CD4-positive, alpha-beta T cell treated with Interleukin-4 for 1 hour (primary cell): ENCODE data around the gene RIPK4.
A peak's percentile ranks its signal among the peaks of the same experiment; 100 is the strongest.
"Not testable (repeated sequence)": the region's sequence is repeated elsewhere in the genome, so short reads cannot be mapped to it uniquely, and the experiment has no call there.

Experiments used
- DNase-seq, 2 donors: peaks; one replicate each; pipeline ENCODE4 v3.0.0-alpha.2; 2020 to 2022

RIPK4 gene

DNA sequence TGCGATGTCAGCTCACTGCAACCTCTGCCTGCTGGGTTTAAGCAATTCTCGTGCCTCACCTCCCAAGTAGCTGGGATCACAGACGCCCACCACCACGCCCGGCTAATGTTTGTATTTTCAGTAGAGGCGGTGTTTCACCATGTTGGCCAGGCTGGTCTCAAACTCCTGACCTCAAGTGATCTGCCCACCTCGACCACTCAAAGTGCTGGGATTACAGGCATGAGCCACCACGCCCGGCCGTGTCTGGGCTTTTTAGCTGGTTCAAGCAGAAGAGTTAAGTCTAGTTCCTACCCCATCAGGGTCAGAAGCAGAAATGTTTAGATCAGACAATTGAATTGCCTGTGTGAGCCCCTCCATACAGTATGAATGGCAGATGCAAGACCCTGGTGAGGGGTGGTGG lies 27.7 kb upstream of the RIPK4 start:
- DNase-seq: no peak

DNA sequence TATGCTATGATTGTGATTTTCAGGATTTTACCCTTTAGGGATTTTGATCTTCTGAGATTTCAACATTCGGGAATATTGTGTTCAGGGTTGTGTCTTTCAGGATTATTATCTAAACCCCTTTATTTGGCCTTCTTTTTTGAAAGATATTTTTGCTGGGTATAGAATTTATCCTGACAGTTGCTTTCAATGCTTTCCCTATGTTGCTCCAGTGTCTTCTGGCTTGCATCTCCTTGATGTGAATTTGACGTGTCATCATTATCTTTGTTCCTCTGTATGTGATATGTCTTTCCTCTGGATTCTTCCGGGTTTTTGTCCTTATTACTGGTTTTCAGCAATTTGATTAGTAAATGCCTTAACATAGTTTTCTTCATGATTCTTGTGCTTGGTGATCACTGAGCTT lies 25.9 kb upstream of the RIPK4 start:
- no peak for DNase-seq

- no peak for DNase-seq
These were observed 19.7 kb upstream of the RIPK4 start for GRCh38 chr21:41786509-41786987.

DNA sequence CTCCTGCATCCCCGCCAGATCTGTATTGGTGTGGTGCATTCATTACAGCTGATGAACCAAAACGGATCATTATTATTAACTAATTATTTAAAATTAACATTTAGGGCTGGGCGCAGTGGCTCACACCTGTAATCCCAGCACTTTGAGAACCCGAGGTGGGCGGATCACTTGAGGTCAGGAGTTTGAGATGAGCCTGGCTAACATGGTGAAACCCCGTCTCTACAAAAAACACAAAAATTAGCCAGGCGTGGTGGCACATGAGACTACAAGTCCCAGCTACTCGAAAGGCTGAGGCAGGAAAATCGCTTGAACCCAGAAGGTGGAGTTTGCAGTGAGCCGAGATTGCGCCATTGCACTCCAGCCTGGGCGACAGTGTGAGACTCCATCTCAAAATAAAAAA lies 18.4 kb upstream of the RIPK4 start:
- DNase-seq: not testable (repeated sequence)

- no peak for DNase-seq
These were observed 17.7 kb upstream of the RIPK4 start for GRCh38 chr21:41784456-41785102.

GRCh38 chr21:41783476-41784180 lies 16.8 kb upstream of the RIPK4 start:
- no peak for DNase-seq

GRCh38 chr21:41781050-41781410 lies 14.2 kb upstream of the RIPK4 start:
- DNase-seq: no peak

GRCh38 chr21:41780337-41781049 lies 13.6 kb upstream of the RIPK4 start:
- no peak for DNase-seq

DNA sequence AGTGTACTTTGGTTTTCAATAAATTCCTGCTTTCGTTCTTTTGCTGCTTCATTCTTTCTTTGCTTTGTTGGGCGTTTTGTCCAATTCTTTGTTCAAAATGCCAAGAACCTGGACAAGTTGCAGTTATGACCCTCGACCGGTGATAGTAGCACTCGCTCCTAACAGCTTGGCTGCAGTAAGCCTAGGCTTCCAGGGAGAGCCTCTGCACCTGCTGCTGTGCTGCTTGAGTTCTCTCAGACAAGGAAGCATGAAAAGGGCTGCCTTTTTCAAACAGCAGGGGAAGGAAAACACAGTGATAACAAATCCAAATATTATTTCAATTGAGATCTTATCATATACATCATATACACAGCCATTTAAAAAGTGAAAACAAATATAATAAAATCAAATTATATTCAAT lies 12.8 kb upstream of the RIPK4 start:
- DNase-seq: no peak

DNA sequence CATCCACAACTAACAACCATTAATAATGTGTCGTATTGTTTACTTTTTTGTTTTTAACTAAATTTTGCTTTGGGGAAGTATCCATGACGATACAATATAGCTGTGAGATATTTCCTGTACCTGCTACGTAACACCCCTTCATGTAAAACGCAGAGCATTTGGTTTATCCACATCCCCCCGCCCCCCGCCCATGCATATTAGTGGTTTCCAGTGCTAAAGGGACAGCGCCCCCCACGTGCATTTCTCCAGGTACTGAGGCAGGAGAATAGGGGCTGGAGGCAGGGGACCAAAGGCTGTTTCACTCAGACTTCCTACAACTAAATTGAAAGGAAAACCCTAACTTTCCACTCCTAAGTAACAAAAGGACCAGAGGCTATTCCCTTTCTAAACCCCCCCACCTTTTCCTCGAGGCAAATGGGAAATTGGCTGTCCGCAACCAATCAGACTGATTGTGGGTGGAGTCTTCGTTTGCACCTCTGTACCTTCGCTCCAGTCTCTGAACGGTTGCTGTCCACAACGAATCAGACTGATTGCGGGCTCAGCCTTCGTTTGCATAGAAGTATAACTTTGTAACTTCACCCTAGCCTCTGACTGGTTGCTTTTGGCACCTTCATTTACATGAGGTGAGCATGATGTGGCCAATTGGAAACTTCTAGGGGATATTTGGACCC lies 12.2 kb upstream of the RIPK4 start:
- no peak for DNase-seq

DNA sequence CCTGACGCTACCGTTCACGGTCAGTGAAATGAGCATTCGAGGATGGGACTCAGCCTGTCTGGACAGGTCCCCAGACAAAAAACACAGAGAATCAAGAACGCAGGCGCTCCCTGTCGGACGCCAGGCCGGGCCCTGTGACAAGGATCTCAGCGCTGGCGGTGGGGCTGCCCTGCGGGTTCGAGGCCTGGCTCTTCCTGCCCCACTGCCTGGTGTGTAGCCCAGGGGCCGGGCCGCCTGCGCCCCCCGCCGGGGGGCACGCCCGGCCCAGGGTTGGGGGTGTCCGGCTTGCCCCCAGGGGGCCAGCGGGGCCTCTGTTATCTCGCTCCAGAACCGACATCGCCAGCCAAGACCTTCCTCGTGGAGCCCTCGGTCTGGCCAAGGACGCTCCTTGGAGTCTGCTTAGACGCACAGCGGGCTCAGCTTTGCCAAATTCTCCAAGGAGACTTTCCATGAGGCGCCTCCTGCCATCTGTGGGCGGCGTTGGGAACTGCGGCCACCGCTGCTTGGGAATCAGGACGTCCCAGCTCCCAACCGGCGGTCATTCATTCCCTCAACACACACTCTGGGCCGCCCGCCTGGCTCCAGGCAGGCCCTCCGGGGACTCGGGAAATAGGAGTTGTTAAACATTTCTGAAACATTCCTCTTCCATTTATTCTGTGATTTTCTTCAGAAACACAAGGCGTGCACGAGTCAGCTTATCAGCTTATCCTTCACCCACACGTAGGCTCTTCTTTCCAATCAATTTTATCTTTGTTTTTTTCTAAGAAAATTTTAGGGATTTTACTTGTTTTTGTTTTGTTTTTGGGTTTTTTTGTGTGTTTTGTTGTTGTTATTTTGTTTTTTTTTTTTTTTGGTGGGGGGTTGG lies 11.3 kb upstream of the RIPK4 start:
- peak in 1 of 2 donors; percentile 37 for DNase-seq

DNA sequence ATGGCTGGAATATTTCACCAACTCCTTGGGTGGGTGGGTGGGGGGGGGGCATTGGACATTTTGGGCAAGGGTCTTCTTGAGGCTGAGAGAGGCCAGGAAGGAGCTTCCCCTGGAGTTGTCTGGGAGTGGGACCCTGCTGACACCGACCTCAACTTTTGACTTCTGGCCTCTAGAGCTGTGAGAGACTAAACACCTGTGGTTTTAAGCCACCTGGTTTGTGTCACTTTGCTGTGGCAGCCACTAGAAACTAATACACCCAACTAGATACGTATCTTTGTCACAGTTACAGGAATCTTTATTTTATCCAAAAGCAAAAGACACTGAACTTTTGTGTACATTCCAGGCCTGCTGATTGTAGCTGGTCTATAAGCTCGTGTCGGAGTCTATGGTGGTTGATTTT lies 9.9 kb upstream of the RIPK4 start:
- DNase-seq: no peak

DNA sequence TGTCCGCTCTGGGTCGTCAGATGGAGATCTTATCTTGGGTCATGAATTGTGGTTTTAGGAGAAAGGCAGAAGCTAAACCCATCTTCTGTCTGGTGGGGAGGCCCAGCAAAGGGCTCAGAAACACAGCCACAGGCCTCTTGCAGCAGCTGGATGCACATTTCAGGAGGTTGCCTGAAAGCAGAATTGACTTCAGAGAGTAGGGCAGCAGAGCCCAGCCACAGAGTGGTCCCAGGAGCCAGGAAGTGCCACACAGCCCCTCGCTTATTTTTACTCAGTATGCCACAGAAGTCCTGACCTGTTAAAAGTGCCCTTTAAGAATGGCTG lies 8.3 kb upstream of the RIPK4 start:
- DNase-seq: no peak

GRCh38 chr21:41774467-41775148 lies 7.8 kb upstream of the RIPK4 start:
- no peak for DNase-seq

- no peak for DNase-seq
These were observed 5.7 kb upstream of the RIPK4 start for GRCh38 chr21:41772351-41773080.

DNA sequence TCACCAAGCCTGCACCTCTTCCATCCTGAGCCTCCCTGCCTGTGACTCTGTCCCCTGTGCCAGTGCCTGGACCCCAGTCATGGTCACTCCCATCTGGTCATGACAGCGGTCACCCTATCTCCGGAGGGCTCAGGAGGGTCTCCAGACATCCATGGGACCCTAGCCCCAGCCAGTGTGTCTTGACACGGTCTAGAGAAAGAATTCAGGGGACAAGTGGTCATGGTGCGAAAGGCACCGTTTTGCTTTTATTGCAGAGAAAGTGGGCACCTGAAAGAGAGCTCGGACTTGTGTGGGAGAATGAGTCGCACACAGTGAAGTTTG lies 4.7 kb upstream of the RIPK4 start:
- no peak for DNase-seq

GRCh38 chr21:41770901-41771624 lies 4.2 kb upstream of the RIPK4 start:
- no peak for DNase-seq

GRCh38 chr21:41769933-41770332 lies 3.1 kb upstream of the RIPK4 start:
- DNase-seq: no peak

DNA sequence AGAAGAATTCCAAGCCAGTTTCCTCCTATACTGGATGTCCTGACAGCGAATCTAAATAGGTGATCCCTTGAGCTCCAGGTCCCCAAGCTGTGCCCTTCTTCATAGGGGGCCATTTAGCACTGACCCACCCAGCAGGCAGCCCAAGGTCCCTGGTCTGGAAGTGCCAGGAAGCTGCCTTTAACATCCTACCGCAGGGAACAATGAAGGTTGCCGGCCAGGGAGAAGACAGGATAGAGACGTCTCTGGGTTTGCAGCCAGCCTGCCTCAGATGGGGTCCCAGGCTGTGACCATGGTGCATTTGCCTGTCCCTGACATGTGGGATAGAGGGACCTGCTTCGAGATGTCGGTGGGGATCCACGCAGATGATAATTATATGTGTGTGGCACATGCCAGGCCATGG lies 2.7 kb upstream of the RIPK4 start:
- DNase-seq: no peak

GRCh38 chr21:41769111-41769510 lies 2.3 kb upstream of the RIPK4 start:
- DNase-seq: no peak
